IMR-90 (cell line): ENCODE data around the gene USP9X. TPM values are rescaled to one million over a fixed set of nuclear protein-coding genes. Genes with fewer than 3 reads are reported as not detected.
"Not testable (repeated sequence)": the region's sequence is repeated elsewhere in the genome, so short reads cannot be mapped to it uniquely, and the experiment has no call there.

Source experiments
- ATAC-seq: fragments of 200-7000 bp; cut with Tn5 transposase; 2 replicates; pipeline ENCODE4 v1.9.1; 2020; ENCODE audit warnings: low read depth, mild to moderate bottlenecking, moderate library complexity
- BruUV-seq: library from RNA; stranded (reverse); fragments of 400-500 nt; replicated peaks from 2 replicates; lab custom pipeline; 2021; lab: Mats Ljungman, UMichigan
- CTCF ChIA-PET: fragments of 300-600 bp; formaldehyde crosslinking; extraction: SDS; loops from one replicate; lab custom pipeline; 2021; ENCODE audit warnings: antibody characterized with exemption; lab: Yijun Ruan, JAX
- POLR2A ChIA-PET: fragments of 300-600 bp; sonication (Branson Sonifier 250); formaldehyde crosslinking; loops from one replicate; lab custom pipeline; 2022; ENCODE audit warnings: antibody characterized with exemption; ENCODE audit not compliant: unreplicated experiment; lab: Charles Lee
- DNase-seq: peaks from one replicate; pipeline ENCODE4 v3.0.0; 2013
- H2AFZ ChIP-seq: replicated peaks from 2 replicates; pipeline ENCODE3; 2013; ENCODE audit warnings: low read length, mild to moderate bottlenecking; ENCODE audit not compliant: poor library complexity
- H2AK5ac ChIP-seq: 2 replicates; pipeline ENCODE4 v1.6.1; 2013; ENCODE audit warnings: low read depth, low read length, inconsistent platforms
- H2AK9ac ChIP-seq: replicated peaks from 2 replicates; pipeline ENCODE3; 2013; ENCODE audit warnings: mild to moderate bottlenecking, low read depth, low read length, moderate library complexity; ENCODE audit not compliant: poor library complexity
- H2BK120ac ChIP-seq: 2 replicates; pipeline ENCODE4 v1.6.1; 2013; ENCODE audit warnings: low read depth, low read length, inconsistent platforms
- H2BK15ac ChIP-seq: 3 replicates; pipeline ENCODE4 v1.6.1; 2013; ENCODE audit warnings: low read depth, low read length, inconsistent platforms
- H2BK20ac ChIP-seq: 2 replicates; pipeline ENCODE4 v1.6.1; 2013; ENCODE audit warnings: low read depth, mild to moderate bottlenecking, inconsistent platforms, low read length, moderate library complexity
- H2BK5ac ChIP-seq: 2 replicates; pipeline ENCODE4 v1.6.1; 2013; ENCODE audit warnings: mild to moderate bottlenecking, low read depth, low read length, inconsistent platforms; ENCODE audit not compliant: poor library complexity, severe bottlenecking
- H3K14ac ChIP-seq: replicated peaks from 2 replicates; pipeline ENCODE4 v1.6.1; 2013; ENCODE audit warnings: low read depth, low read length, inconsistent platforms
- H3K18ac ChIP-seq: 2 replicates; pipeline ENCODE4 v1.6.1; 2013; ENCODE audit warnings: low read depth, low read length, control low read depth
- H3K23ac ChIP-seq: 2 replicates; pipeline ENCODE4 v1.6.1; 2013; ENCODE audit warnings: low read depth, low read length, inconsistent platforms
- H3K27ac ChIP-seq: 2 replicates; pipeline ENCODE4 v1.5.1; 2013; ENCODE audit warnings: mild to moderate bottlenecking, control low read depth, low read length; ENCODE audit not compliant: insufficient read depth
- H3K27me3 ChIP-seq: 2 replicates; pipeline ENCODE4 v1.6.1; 2013; ENCODE audit warnings: low read length; ENCODE audit not compliant: control insufficient read depth, insufficient read depth
- H3K36me3 ChIP-seq: 2 replicates; pipeline ENCODE4 v1.6.1; 2013; ENCODE audit warnings: low read length, mixed read lengths; ENCODE audit not compliant: control insufficient read depth, insufficient read depth
- H3K4ac ChIP-seq: 2 replicates; pipeline ENCODE4 v1.6.1; 2013; ENCODE audit warnings: low read depth, low read length, inconsistent platforms
- H3K4me1 ChIP-seq: 2 replicates; pipeline ENCODE4 v1.6.1; 2013; ENCODE audit warnings: low read length, mixed read lengths; ENCODE audit not compliant: control insufficient read depth, insufficient read depth
- H3K4me2 ChIP-seq: 2 replicates; pipeline ENCODE4 v1.6.1; 2013; ENCODE audit warnings: low read depth, mild to moderate bottlenecking, control low read depth, low read length, moderate library complexity
- H3K4me3 ChIP-seq: 2 replicates; pipeline ENCODE4 v1.5.1; 2013; ENCODE audit warnings: low read depth, mild to moderate bottlenecking, control low read depth, low read length, moderate library complexity; ENCODE audit not compliant: insufficient read depth
- H3K56ac ChIP-seq: 2 replicates; pipeline ENCODE4 v1.6.1; 2013; ENCODE audit warnings: low read length, inconsistent platforms; ENCODE audit not compliant: insufficient read depth; ENCODE audit errors: extremely low read depth
- H3K79me1 ChIP-seq, 2 experiments: 2 replicates each; pipeline ENCODE4 v1.6.1; 2013; ENCODE audit warnings: low read length in 2 of 2, inconsistent platforms in 1 of 2, low read depth in 1 of 2
- H3K9ac ChIP-seq: 2 replicates; pipeline ENCODE4 v1.6.1; 2013; ENCODE audit warnings: low read depth, low read length, control low read depth
- H3K9me1 ChIP-seq: 2 replicates; pipeline ENCODE4 v1.6.1; 2013; ENCODE audit warnings: low read length, inconsistent platforms; ENCODE audit not compliant: insufficient read depth
- H3K9me3 ChIP-seq: 2 replicates; pipeline ENCODE4 v1.6.1; 2013; ENCODE audit warnings: low read length; ENCODE audit not compliant: control insufficient read depth, insufficient read depth
- H4K20me1 ChIP-seq: 2 replicates; pipeline ENCODE4 v1.6.1; 2013; ENCODE audit warnings: low read length, inconsistent platforms; ENCODE audit not compliant: insufficient read depth
- H4K5ac ChIP-seq: 2 replicates; pipeline ENCODE4 v1.6.1; 2013; ENCODE audit warnings: mild to moderate bottlenecking, low read depth, low read length, control low read depth
- H4K8ac ChIP-seq, 2 experiments: 2 replicates each; pipeline ENCODE4 v1.6.1; 2013; ENCODE audit warnings: low read depth in 2 of 2, low read length in 2 of 2, control low read depth in 1 of 2, inconsistent platforms in 1 of 2
- H4K91ac ChIP-seq: 2 replicates; pipeline ENCODE4 v1.6.1; 2013; ENCODE audit warnings: low read depth, low read length, inconsistent platforms; ENCODE audit not compliant: insufficient read depth
- RAD21 ChIP-seq: IDR thresholded peaks from 2 replicates; pipeline ENCODE4 v1.6.1; 2012; ENCODE audit warnings: low read length, improper control_type of control experiment
- SMC3 ChIP-seq: fragments of 150-350 bp; IDR thresholded peaks from 2 replicates; pipeline ENCODE4 v1.6.1; 2016; ENCODE audit warnings: low read depth, mild to moderate bottlenecking, antibody characterized with exemption, low read length, moderate library complexity
- WGBS, 2 experiments: methylation state at CpG; one replicate each; pipeline versions ENCODE4 v1.1.5 to v1.1.7; 2013; ENCODE audit warnings: missing lambda C conversion rate in 2 of 2; ENCODE audit not compliant: insufficient read length in 1 of 2; ENCODE audit errors: extremely low coverage in 2 of 2; 5-methylcytosine and 5-hydroxymethylcytosine counted together
- dilution Hi-C: fragments of 300-500 bp; cut with HindIII; formaldehyde crosslinking; loops from one replicate; pipeline ENCODE4 v1.14.3; 2018; ENCODE audit warnings: low sequenced_read_pairs; ENCODE audit not compliant: unreplicated experiment
- in situ Hi-C: fragments of 300-500 bp; cut with MboI; formaldehyde crosslinking; loops from 3 replicates; pipeline ENCODE4 v1.14.3; 2019; ENCODE audit warnings: low sequenced_read_pairs, inconsistent platforms, mixed read lengths
- intact Hi-C: fragments of 100-400 bp; cut with micrococcal nuclease; formaldehyde crosslinking; loops from 2 replicates; pipeline ENCODE4 v1.10.0; 2022
- polyA plus RNA-seq, 3 experiments: library from polyadenylated mRNA; depleted of rRNA; stranded (reverse); fragments of >200 nt; gene quantifications; 2 replicates each; pipeline ENCODE4 v1.2.3, GENCODE V29; 2012; ENCODE audit warnings: low replicate concordance in 1 of 3
- total RNA-seq: library from RNA; depleted of rRNA; stranded (reverse); fragments of >200 nt; gene quantifications from 2 replicates; pipeline ENCODE4 v1.2.3, GENCODE V29; 2012
- TF ChIP-seq, protein P1 (sequence below): conservative IDR thresholded peaks from 2 replicates; pipeline ENCODE4 v1.5.1; 2012; ENCODE audit warnings: mild to moderate bottlenecking, low read depth, low read length, improper control_type of control experiment

The USP9X gene
- total and polyA plus RNA-seq, 2 of the 4 experiments (the other 2 are of a cell fraction) = 17.5 to 104 TPM

DNA sequence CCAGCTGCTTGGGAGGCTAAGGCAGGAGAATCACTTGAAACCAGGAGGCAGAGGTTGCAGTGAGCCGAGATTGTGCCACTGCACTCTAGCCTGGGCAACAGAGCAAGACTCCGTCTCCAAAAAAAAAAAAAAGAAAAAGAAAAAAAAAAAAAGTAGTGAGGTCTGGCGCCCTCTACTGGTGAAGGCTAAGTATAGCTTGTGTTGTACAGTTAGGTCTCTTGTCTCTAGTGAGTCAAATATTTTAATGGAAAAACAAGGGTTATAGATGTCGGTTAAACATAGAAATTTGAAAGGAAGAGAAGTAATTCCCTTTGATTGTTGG is 29.8 kb downstream of the USP9X start:
- H3K4me1 ChIP-seq, H2BK15ac ChIP-seq, H3K4me3 ChIP-seq, H3K56ac ChIP-seq, H2BK5ac ChIP-seq, BruUV-seq, H3K9ac ChIP-seq, H3K9me3 ChIP-seq, POLR2A ChIA-PET, H2AK5ac ChIP-seq, H3K4ac ChIP-seq, H3K18ac ChIP-seq, H3K23ac ChIP-seq, H4K8ac ChIP-seq, in situ Hi-C loops, H3K4me2 ChIP-seq, H3K9me1 ChIP-seq, H3K14ac ChIP-seq, H3K27ac ChIP-seq, H4K91ac ChIP-seq, H2AK9ac ChIP-seq, H3K27me3 ChIP-seq, H3K36me3 ChIP-seq, H4K5ac ChIP-seq, H2AFZ ChIP-seq, dilution Hi-C loops, H2BK120ac ChIP-seq, H2BK20ac ChIP-seq: not testable (repeated sequence)
- intact Hi-C loops = loop anchor here (1.0 to 5.0 kb wide), 2 partner anchors 182 to 238 kb away; no protein-coding TSS in a partner anchor
- CTCF ChIA-PET = interaction anchor here (0.6 to 1.5 kb wide), 14 partner anchors 10 to 463 kb away, joined by 3 to 5 read pairs (median 4); no protein-coding TSS in a partner anchor
- ATAC-seq = peak; percentile 50
- peaks cover 0 to 16% of the 10 kb centered on the region in 2 experiments; a peak in 2 of 4 replicates for H3K79me1 ChIP-seq
- H4K20me1 ChIP-seq = peaks cover 90% of the 10 kb centered on the region
- TF ChIP-seq SMC3 (peak; percentile 41; the same call in 1 of the 2 replicates), RAD21 (peak; percentile 64)
- TF ChIP-seq, protein P1, sequence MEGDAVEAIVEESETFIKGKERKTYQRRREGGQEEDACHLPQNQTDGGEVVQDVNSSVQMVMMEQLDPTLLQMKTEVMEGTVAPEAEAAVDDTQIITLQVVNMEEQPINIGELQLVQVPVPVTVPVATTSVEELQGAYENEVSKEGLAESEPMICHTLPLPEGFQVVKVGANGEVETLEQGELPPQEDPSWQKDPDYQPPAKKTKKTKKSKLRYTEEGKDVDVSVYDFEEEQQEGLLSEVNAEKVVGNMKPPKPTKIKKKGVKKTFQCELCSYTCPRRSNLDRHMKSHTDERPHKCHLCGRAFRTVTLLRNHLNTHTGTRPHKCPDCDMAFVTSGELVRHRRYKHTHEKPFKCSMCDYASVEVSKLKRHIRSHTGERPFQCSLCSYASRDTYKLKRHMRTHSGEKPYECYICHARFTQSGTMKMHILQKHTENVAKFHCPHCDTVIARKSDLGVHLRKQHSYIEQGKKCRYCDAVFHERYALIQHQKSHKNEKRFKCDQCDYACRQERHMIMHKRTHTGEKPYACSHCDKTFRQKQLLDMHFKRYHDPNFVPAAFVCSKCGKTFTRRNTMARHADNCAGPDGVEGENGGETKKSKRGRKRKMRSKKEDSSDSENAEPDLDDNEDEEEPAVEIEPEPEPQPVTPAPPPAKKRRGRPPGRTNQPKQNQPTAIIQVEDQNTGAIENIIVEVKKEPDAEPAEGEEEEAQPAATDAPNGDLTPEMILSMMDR = peak; percentile 67
- WGBS, 2 experiments = 0% methylated on average over 1 of the region's 4 CpGs; no CpG with 5 or more reads in 1 of the 2 experiments
- DNase-seq = peak; percentile 28
